IPS-18c (cell line): ENCODE measurements around the gene HOXC9.

Source experiments
- H3K4me3 ChIP-seq: 2 replicates; pipeline ENCODE4 v1.7.0; 2013; ENCODE audit warnings: low read depth, mild to moderate bottlenecking, low read length, moderate library complexity; ENCODE audit not compliant: insufficient read depth
- H3K9me3 ChIP-seq: one replicate; pipeline ENCODE4 v1.6.1; 2013; ENCODE audit warnings: mild to moderate bottlenecking, low read length, moderate library complexity; ENCODE audit not compliant: control insufficient read depth, insufficient read depth

Gene HOXC9

GRCh38 chr12:53992377-53992889 lies 7.5 kb upstream of the HOXC9 start:
- peaks cover 3% of the 10 kb centered on the region for H3K9me3 ChIP-seq
- H3K4me3 ChIP-seq: no peak overlapping the region

GRCh38 chr12:53993162-53994008 lies 6.6 kb upstream of the HOXC9 start:
- H3K9me3 ChIP-seq: peaks cover 3% of the 10 kb centered on the region
- H3K4me3 ChIP-seq: no peak overlapping the region

GRCh38 chr12:53994009-53994263 lies 6.0 kb upstream of the HOXC9 start:
- Histone ChIP-seq H3K4me3 (no peak overlapping the region), H3K9me3 (peaks cover 3% of the 10 kb centered on the region)

- peaks cover 3% of the 10 kb centered on the region for H3K9me3 ChIP-seq
- no peak overlapping the region for H3K4me3 ChIP-seq
Observed at GRCh38 chr12:53994264-53995001, 5.5 kb upstream of the HOXC9 start.

- H3K4me3 ChIP-seq: no peak overlapping the region
- peaks cover 3% of the 10 kb centered on the region for H3K9me3 ChIP-seq
Observed at GRCh38 chr12:53995002-53995377, 5.0 kb upstream of the HOXC9 start.

GRCh38 chr12:53995378-53996239 lies 4.4 kb upstream of the HOXC9 start:
- H3K4me3 ChIP-seq: 0 out of 2 replicates have a peak overlapping the region, but pooled peaks have one; percentile 9

GRCh38 chr12:53996240-53997203 lies 3.4 kb upstream of the HOXC9 start:
- H3K4me3 ChIP-seq: no peak overlapping the region
- H3K9me3 ChIP-seq: peaks cover 3% of the 10 kb centered on the region

More at GRCh38 chr12:53995378-53996239, 4.4 kb upstream of the HOXC9 start:
- H3K9me3 ChIP-seq: peaks cover 3% of the 10 kb centered on the region

- no peak overlapping the region for H3K4me3 ChIP-seq
- peaks cover 3% of the 10 kb centered on the region for H3K9me3 ChIP-seq
Observed at GRCh38 chr12:53997204-53998109, 2.5 kb upstream of the HOXC9 start.

GRCh38 chr12:53998110-53998899 lies 1.7 kb upstream of the HOXC9 start:
- H3K9me3 ChIP-seq: peaks cover 3% of the 10 kb centered on the region
- H3K4me3 ChIP-seq: no peak overlapping the region

GRCh38 chr12:53998900-53999236 lies 1.1 kb upstream of the HOXC9 start:
- Histone ChIP-seq H3K9me3 (peaks cover 3% of the 10 kb centered on the region), H3K4me3 (no peak overlapping the region)

GRCh38 chr12:53999559-54000115 lies 324 bp upstream of the HOXC9 start:
- peak overlapping the region; percentile 24; the same call in 1 of the 2 replicates for H3K4me3 ChIP-seq

GRCh38 chr12:54001283-54002187 lies 1.6 kb downstream of the HOXC9 start:
- H3K4me3 ChIP-seq: no peak overlapping the region

More at GRCh38 chr12:53999559-54000115, 324 bp upstream of the HOXC9 start:
- H3K9me3 ChIP-seq: peaks cover 2% of the 10 kb centered on the region

GRCh38 chr12:54002278-54002914 lies 2.4 kb downstream of the HOXC9 start:
- peaks cover 2% of the 10 kb centered on the region for H3K9me3 ChIP-seq
- no peak overlapping the region for H3K4me3 ChIP-seq

More at GRCh38 chr12:54001283-54002187, 1.6 kb downstream of the HOXC9 start:
- H3K9me3 ChIP-seq: peaks cover 2% of the 10 kb centered on the region
